HEK293 (cell line): ENCODE data around the gene AEBP2.

ENCODE experiments used
- KLF16 ChIP-seq: fragments of 450-650 bp; formaldehyde crosslinking; IDR thresholded peaks from 2 replicates; pipeline ENCODE4 v1.5.1; 2017; ENCODE audit warnings: missing biosample characterization, missing genetic modification characterization
- SP3 ChIP-seq: fragments of 450-650 bp; formaldehyde crosslinking; IDR thresholded peaks from 2 replicates; pipeline ENCODE4 v1.5.1; 2016; ENCODE audit warnings: missing biosample characterization, missing genetic modification characterization
- TCF7L2 ChIP-seq: IDR thresholded peaks from 2 replicates; pipeline ENCODE4 v1.6.1; 2011; ENCODE audit warnings: low read depth, mild to moderate bottlenecking, inconsistent platforms, low read length, moderate library complexity, borderline replicate concordance
- YY1 ChIP-seq: fragments of 450-650 bp; formaldehyde crosslinking; IDR thresholded peaks from 2 replicates; pipeline ENCODE4 v1.5.1; 2018; ENCODE audit warnings: missing biosample characterization, missing genetic modification characterization
- ZEB2 ChIP-seq: fragments of 450-650 bp; formaldehyde crosslinking; IDR thresholded peaks from 2 replicates; pipeline ENCODE4 v1.5.1; 2016; ENCODE audit warnings: missing biosample characterization, missing genetic modification characterization
- ZNF10 ChIP-seq: fragments of 450-650 bp; formaldehyde crosslinking; IDR thresholded peaks from 2 replicates; pipeline ENCODE4 v1.5.1; 2017; ENCODE audit warnings: missing biosample characterization, missing genetic modification characterization
- ZNF114 ChIP-seq: fragments of 450-650 bp; formaldehyde crosslinking; IDR thresholded peaks from 2 replicates; pipeline ENCODE4 v1.5.0; 2017; ENCODE audit warnings: missing biosample characterization, missing genetic modification characterization
- ZNF23 ChIP-seq: fragments of 450-650 bp; formaldehyde crosslinking; IDR thresholded peaks from 2 replicates; pipeline ENCODE4 v1.5.1; 2016; ENCODE audit warnings: missing biosample characterization, missing genetic modification characterization, borderline replicate concordance
- ZNF514 ChIP-seq: fragments of 450-650 bp; formaldehyde crosslinking; IDR thresholded peaks from 2 replicates; pipeline ENCODE4 v1.5.1; 2016; ENCODE audit warnings: missing biosample characterization, missing genetic modification characterization
- ZNF654 ChIP-seq: fragments of 450-650 bp; formaldehyde crosslinking; IDR thresholded peaks from 2 replicates; pipeline ENCODE4 v1.5.1; 2016; ENCODE audit warnings: low read depth, missing biosample characterization, missing genetic modification characterization
- ZSCAN5A ChIP-seq: fragments of 450-650 bp; formaldehyde crosslinking; IDR thresholded peaks from 2 replicates; pipeline ENCODE4 v1.5.1; 2016; ENCODE audit warnings: missing biosample characterization, missing genetic modification characterization
- TF ChIP-seq, protein P1 (sequence below): fragments of 450-650 bp; formaldehyde crosslinking; IDR thresholded peaks from 2 replicates; pipeline ENCODE4 v1.5.1; 2016; ENCODE audit warnings: missing biosample characterization, missing genetic modification characterization
- TF ChIP-seq, protein P2 (sequence below): sonication (generic); formaldehyde crosslinking; IDR thresholded peaks from 2 replicates; pipeline ENCODE4 v1.8.1; 2022; ENCODE audit warnings: mild to moderate bottlenecking, moderate library complexity, missing genetic modification reagents
- TF ChIP-seq, protein P3 (sequence below): fragments of 450-650 bp; formaldehyde crosslinking; IDR thresholded peaks from 2 replicates; pipeline ENCODE4 v1.5.1; 2016; ENCODE audit warnings: missing biosample characterization, missing genetic modification characterization, borderline replicate concordance

DNA sequence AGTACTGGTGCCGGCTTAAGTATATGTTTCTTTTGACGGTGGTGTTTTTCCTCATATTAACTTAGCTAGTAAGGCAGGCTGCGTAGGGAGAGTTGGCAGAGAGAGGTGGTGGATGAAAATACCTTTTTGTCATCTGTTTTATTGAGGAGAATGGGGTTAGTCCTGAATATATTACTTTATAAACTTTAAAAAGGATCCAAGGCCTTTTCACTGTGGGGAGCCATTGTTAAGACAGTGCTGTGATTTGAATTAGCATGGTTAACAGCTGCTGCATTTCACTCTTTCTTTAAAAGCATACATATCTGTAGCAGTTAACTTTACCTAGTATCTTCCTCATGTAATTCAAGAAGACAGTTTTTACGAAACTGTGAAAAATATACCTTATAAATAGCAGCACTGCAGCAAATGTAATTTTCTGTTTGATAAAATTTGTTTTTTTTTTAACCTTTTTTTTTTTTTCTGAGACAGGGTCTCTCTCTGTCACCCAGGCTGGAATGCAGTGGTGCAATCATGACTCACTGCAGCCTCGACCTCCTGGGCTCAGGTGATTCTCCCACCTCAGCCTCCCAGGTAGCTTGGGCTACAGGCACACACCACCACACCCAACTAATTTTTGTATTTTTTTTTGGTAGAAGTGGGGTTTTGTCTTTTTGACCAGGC is 57.1 kb downstream of the AEBP2 start:
- TF ChIP-seq TCF7L2 (no peak), ZEB2 (tag by site-specific recombination) (no peak), ZNF514 (tag by site-specific recombination) (no peak), YY1 (tag by site-specific recombination) (no peak), ZNF654 (tag by site-specific recombination) (no peak), ZNF10 (tag by site-specific recombination) (no peak), ZSCAN5A (tag by site-specific recombination) (no peak), ZNF114 (no peak), KLF16 (tag by site-specific recombination) (no peak), ZNF23 (tag by site-specific recombination) (no peak), SP3 (tag by site-specific recombination) (no peak)
- TF ChIP-seq, protein P1, sequence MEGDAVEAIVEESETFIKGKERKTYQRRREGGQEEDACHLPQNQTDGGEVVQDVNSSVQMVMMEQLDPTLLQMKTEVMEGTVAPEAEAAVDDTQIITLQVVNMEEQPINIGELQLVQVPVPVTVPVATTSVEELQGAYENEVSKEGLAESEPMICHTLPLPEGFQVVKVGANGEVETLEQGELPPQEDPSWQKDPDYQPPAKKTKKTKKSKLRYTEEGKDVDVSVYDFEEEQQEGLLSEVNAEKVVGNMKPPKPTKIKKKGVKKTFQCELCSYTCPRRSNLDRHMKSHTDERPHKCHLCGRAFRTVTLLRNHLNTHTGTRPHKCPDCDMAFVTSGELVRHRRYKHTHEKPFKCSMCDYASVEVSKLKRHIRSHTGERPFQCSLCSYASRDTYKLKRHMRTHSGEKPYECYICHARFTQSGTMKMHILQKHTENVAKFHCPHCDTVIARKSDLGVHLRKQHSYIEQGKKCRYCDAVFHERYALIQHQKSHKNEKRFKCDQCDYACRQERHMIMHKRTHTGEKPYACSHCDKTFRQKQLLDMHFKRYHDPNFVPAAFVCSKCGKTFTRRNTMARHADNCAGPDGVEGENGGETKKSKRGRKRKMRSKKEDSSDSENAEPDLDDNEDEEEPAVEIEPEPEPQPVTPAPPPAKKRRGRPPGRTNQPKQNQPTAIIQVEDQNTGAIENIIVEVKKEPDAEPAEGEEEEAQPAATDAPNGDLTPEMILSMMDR (tag by site-specific recombination) = no peak
- TF ChIP-seq, protein P2, sequence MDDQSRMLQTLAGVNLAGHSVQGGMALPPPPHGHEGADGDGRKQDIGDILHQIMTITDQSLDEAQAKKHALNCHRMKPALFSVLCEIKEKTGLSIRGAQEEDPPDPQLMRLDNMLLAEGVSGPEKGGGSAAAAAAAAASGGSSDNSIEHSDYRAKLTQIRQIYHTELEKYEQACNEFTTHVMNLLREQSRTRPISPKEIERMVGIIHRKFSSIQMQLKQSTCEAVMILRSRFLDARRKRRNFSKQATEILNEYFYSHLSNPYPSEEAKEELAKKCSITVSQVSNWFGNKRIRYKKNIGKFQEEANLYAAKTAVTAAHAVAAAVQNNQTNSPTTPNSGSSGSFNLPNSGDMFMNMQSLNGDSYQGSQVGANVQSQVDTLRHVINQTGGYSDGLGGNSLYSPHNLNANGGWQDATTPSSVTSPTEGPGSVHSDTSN (CRISPR knock-in tag) = no peak
- TF ChIP-seq, protein P3, sequence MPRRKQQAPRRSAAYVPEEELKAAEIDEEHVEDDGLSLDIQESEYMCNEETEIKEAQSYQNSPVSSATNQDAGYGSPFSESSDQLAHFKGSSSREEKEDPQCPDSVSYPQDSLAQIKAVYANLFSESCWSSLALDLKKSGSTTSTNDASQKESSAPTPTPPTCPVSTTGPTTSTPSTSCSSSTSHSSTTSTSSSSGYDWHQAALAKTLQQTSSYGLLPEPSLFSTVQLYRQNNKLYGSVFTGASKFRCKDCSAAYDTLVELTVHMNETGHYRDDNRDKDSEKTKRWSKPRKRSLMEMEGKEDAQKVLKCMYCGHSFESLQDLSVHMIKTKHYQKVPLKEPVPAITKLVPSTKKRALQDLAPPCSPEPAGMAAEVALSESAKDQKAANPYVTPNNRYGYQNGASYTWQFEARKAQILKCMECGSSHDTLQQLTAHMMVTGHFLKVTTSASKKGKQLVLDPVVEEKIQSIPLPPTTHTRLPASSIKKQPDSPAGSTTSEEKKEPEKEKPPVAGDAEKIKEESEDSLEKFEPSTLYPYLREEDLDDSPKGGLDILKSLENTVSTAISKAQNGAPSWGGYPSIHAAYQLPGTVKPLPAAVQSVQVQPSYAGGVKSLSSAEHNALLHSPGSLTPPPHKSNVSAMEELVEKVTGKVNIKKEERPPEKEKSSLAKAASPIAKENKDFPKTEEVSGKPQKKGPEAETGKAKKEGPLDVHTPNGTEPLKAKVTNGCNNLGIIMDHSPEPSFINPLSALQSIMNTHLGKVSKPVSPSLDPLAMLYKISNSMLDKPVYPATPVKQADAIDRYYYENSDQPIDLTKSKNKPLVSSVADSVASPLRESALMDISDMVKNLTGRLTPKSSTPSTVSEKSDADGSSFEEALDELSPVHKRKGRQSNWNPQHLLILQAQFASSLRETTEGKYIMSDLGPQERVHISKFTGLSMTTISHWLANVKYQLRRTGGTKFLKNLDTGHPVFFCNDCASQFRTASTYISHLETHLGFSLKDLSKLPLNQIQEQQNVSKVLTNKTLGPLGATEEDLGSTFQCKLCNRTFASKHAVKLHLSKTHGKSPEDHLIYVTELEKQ (tag by site-specific recombination) = no peak
